K562 (cell line): ENCODE results near the gene HNF4A. TPM values are rescaled to one million over a fixed set of nuclear protein-coding genes. Genes with fewer than 3 reads are reported as not detected.

ENCODE experiments used
- ASH1L ChIP-seq: fragments of 450-650 bp; IDR thresholded peaks from 2 replicates; pipeline ENCODE4 v1.6.1; 2018; ENCODE audit warnings: borderline replicate concordance, mild to moderate bottlenecking, low read depth; ENCODE audit not compliant: partially characterized antibody
- CEBPG ChIP-seq, 3 experiments: fragments of 200-800 bp in 1 of 3; sonication (Bioruptor generic) in 1 of 3; sonication (generic) in 1 of 3; formaldehyde crosslinking in 1 of 3; IDR thresholded peaks in 2 of 3; conservative IDR thresholded peaks in 1 of 3; 2 replicates each; pipeline versions ENCODE4 v1.6.1 to v1.8.0; 2016 to 2022; ENCODE audit warnings: missing compliant biosample characterization in 2 of 3, missing genetic modification characterization in 2 of 3, mild to moderate bottlenecking in 1 of 3, missing genetic modification reagents in 1 of 3
- ERF ChIP-seq: fragments of 450-650 bp; formaldehyde crosslinking; IDR thresholded peaks from 2 replicates; pipeline ENCODE4 v1.4.0; 2020; ENCODE audit warnings: mild to moderate bottlenecking, mixed read lengths
- ETV5 ChIP-seq: sonication (generic); formaldehyde crosslinking; IDR thresholded peaks from 2 replicates; pipeline ENCODE4 v1.4.0; 2020; ENCODE audit warnings: low read depth, mild to moderate bottlenecking, missing genetic modification reagents
- MTF1 ChIP-seq: fragments of 250-450 bp; sonication (Bioruptor Pico); IDR thresholded peaks from 2 replicates; pipeline ENCODE4 v1.9.0; 2021; ENCODE audit warnings: moderate library complexity, mild to moderate bottlenecking, inconsistent platforms, borderline replicate concordance
- NFATC3 ChIP-seq: fragments of 450-650 bp; IDR thresholded peaks from 2 replicates; pipeline ENCODE4 v1.6.1; 2017; ENCODE audit warnings: mild to moderate bottlenecking
- NFE2L1 ChIP-seq: fragments of 450-650 bp; IDR thresholded peaks from 2 replicates; pipeline ENCODE4 v1.6.1; 2016; ENCODE audit warnings: missing genetic modification characterization, low read depth, mild to moderate bottlenecking, missing compliant biosample characterization, moderate library complexity, borderline replicate concordance
- NR2C1 ChIP-seq, 2 experiments: fragments of 450-650 bp; IDR thresholded peaks; 2 replicates each; pipeline ENCODE4 v1.6.1; 2017; ENCODE audit warnings: mild to moderate bottlenecking in 2 of 2, antibody characterized with exemption in 1 of 2, inconsistent platforms in 1 of 2, missing compliant biosample characterization in 1 of 2, missing genetic modification characterization in 1 of 2
- PRPF4 ChIP-seq: fragments of 200-400 bp; formaldehyde crosslinking; IDR thresholded peaks from one replicate; pipeline ENCODE4 v1.6.1; 2017; ENCODE audit warnings: low read length, low read depth, mild to moderate bottlenecking; ENCODE audit not compliant: insufficient read depth, poor library complexity, severe bottlenecking
- RBFOX2 ChIP-seq: fragments of 200-400 bp; formaldehyde crosslinking; IDR thresholded peaks from 2 replicates; pipeline ENCODE4 v1.6.1; 2017; ENCODE audit warnings: low read depth, mild to moderate bottlenecking, low read length, moderate library complexity
- SMARCA4 ChIP-seq: fragments of 450-650 bp; IDR thresholded peaks from 2 replicates; pipeline ENCODE4 v1.6.1; 2016
- SPI1 ChIP-seq: IDR thresholded peaks from 2 replicates; pipeline ENCODE4 v1.6.1; 2011; ENCODE audit warnings: low read depth, low read length, control low read depth, borderline replicate concordance
- ZNF174 ChIP-seq: fragments of 250-450 bp; sonication (Bioruptor Pico); IDR thresholded peaks from 2 replicates; pipeline ENCODE4 v1.4.0; 2020; ENCODE audit warnings: mild to moderate bottlenecking
- polyA plus RNA-seq, 8 experiments: library from polyadenylated mRNA; depleted of rRNA in 4 of 8; stranded (reverse) in 5 of 8; unstranded in 3 of 8; fragments of >200 nt; fragmentation: Nextera tagmentation in 2 of 8; fragmentation: Illumina TruSeq in 1 of 8; extraction: Ambion mirVana in 2 of 8; extraction: Trizol in 1 of 8; gene quantifications; 2 replicates each; pipeline versions ENCODE4 v1.2.1 to v1.2.3, GENCODE V29; 2011 to 2014; ENCODE audit warnings: inconsistent platforms in 1 of 8, missing spikeins in 1 of 8
- total RNA-seq, 7 experiments: library from RNA; depleted of rRNA in 6 of 7; stranded (reverse); fragments of >200 nt in 6 of 7; fragmentation: Illumina TruSeq in 2 of 7; extraction: Trizol in 2 of 7; gene quantifications; 2 replicates each; pipeline versions ENCODE4 v1.2.1 to v1.2.3, GENCODE V29; 2011 to 2021; ENCODE audit warnings: low replicate concordance in 1 of 7
- TF ChIP-seq, protein P1 (sequence below): fragments of 450-650 bp; formaldehyde crosslinking; IDR thresholded peaks from 2 replicates; pipeline ENCODE4 v1.4.0; 2020; ENCODE audit warnings: mild to moderate bottlenecking, moderate library complexity
- TF ChIP-seq, protein P2 (sequence below), 2 experiments: fragments of 450-650 bp in 1 of 2; IDR thresholded peaks; 2 replicates each; pipeline ENCODE4 v1.6.1; 2011 to 2017; ENCODE audit warnings: low read depth in 2 of 2, antibody characterized with exemption in 1 of 2, borderline replicate concordance in 1 of 2, low read length in 1 of 2, mild to moderate bottlenecking in 1 of 2, mixed read lengths in 1 of 2; ENCODE audit not compliant: control insufficient read depth in 1 of 2
- TF ChIP-seq, protein P3 (sequence below): sonication (generic); formaldehyde crosslinking; IDR thresholded peaks from 2 replicates; pipeline ENCODE4 v1.8.1; 2022; ENCODE audit warnings: missing genetic modification reagents
- TF ChIP-seq, protein P4 (sequence below): sonication (generic); formaldehyde crosslinking; IDR thresholded peaks from 2 replicates; pipeline ENCODE4 v1.8.0; 2022; ENCODE audit warnings: mild to moderate bottlenecking, missing genetic modification reagents
- TF ChIP-seq, protein P5 (sequence below): fragments of 450-650 bp; IDR thresholded peaks from 2 replicates; pipeline ENCODE4 v1.6.1; 2018; ENCODE audit warnings: mild to moderate bottlenecking, low read depth; ENCODE audit not compliant: partially characterized antibody

HNF4A gene
- total and polyA plus RNA-seq, 9 of the 15 experiments (the other 6 are each of a cell fraction or from before 2014, with no cell fraction given), result 0.03 to 0.27 (median 0.08) TPM; not detected in 5

DNA sequence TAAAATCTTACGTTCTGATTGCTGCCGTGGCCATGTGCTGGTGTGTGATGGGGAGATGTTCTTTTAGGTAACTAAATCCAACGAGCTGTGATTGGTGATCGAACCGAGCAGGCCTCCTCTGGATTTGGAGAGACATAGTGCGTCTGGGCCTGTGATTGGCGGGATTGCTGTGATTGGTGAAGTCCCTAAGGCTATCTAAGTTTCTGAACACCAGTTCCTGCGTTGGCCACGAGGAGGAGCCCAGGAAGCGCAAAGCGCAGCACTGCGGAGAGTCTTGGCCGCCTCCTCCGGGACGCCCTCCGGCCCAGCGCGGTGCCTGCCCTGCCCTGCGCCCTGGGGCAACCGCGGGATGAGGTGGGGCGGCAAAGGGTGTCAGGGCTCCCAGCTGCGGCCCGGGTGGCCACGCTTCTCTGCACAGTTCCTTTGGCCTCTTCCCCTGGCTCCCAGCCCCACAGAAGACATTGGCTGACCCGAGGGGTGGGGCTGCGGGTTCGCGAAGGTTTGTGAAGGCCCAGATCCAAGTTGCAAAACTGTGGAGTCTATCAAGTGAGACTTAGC is 33.0 kb downstream of the HNF4A start (continued):
- TF ChIP-seq ZNF174 (CRISPR knock-in tag) (no peak), PRPF4 (no peak), SPI1 (no peak), NFE2L1 (tag) (no peak), ASH1L (no peak), NFATC3 (no peak), NR2C1 (IDR thresholded peaks at IDR 0.05) (no peak), NR2C1 (tag; IDR thresholded peaks at IDR 0.05) (no peak), RBFOX2 (0 out of 2 replicates have a peak, but pooled peaks have one; percentile 17), ERF (CRISPR knock-in tag) (no peak), ETV5 (no peak), SMARCA4 (no peak), CEBPG (CRISPR knock-in tag; IDR thresholded peaks at IDR 0.05) (no peak), CEBPG (tag; conservative IDR thresholded peaks at IDR 0.05 in 1 of 2, IDR thresholded peaks at IDR 0.05 in 1 of 2) (no peak), MTF1 (CRISPR knock-in tag) (no peak)
- TF ChIP-seq, protein P1, sequence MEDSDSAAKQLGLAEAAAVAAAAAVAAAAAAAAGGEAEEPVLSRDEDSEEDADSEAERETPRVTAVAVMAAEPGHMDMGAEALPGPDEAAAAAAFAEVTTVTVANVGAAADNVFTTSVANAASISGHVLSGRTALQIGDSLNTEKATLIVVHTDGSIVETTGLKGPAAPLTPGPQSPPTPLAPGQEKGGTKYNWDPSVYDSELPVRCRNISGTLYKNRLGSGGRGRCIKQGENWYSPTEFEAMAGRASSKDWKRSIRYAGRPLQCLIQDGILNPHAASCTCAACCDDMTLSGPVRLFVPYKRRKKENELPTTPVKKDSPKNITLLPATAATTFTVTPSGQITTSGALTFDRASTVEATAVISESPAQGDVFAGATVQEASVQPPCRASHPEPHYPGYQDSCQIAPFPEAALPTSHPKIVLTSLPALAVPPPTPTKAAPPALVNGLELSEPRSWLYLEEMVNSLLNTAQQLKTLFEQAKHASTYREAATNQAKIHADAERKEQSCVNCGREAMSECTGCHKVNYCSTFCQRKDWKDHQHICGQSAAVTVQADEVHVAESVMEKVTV (CRISPR knock-in tag), result peak; percentile 97
- TF ChIP-seq, protein P2, sequence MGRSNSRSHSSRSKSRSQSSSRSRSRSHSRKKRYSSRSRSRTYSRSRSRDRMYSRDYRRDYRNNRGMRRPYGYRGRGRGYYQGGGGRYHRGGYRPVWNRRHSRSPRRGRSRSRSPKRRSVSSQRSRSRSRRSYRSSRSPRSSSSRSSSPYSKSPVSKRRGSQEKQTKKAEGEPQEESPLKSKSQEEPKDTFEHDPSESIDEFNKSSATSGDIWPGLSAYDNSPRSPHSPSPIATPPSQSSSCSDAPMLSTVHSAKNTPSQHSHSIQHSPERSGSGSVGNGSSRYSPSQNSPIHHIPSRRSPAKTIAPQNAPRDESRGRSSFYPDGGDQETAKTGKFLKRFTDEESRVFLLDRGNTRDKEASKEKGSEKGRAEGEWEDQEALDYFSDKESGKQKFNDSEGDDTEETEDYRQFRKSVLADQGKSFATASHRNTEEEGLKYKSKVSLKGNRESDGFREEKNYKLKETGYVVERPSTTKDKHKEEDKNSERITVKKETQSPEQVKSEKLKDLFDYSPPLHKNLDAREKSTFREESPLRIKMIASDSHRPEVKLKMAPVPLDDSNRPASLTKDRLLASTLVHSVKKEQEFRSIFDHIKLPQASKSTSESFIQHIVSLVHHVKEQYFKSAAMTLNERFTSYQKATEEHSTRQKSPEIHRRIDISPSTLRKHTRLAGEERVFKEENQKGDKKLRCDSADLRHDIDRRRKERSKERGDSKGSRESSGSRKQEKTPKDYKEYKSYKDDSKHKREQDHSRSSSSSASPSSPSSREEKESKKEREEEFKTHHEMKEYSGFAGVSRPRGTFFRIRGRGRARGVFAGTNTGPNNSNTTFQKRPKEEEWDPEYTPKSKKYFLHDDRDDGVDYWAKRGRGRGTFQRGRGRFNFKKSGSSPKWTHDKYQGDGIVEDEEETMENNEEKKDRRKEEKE (IDR thresholded peaks at IDR 0.05; ENCODE audit: borderline replicate concordance in 1 of 2, control insufficient read depth in 1 of 2, low read depth in 2 of 2, low read length in 1 of 2), result no peak
- TF ChIP-seq, protein P3, sequence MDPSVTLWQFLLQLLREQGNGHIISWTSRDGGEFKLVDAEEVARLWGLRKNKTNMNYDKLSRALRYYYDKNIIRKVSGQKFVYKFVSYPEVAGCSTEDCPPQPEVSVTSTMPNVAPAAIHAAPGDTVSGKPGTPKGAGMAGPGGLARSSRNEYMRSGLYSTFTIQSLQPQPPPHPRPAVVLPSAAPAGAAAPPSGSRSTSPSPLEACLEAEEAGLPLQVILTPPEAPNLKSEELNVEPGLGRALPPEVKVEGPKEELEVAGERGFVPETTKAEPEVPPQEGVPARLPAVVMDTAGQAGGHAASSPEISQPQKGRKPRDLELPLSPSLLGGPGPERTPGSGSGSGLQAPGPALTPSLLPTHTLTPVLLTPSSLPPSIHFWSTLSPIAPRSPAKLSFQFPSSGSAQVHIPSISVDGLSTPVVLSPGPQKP, result no peak
- TF ChIP-seq, protein P4, sequence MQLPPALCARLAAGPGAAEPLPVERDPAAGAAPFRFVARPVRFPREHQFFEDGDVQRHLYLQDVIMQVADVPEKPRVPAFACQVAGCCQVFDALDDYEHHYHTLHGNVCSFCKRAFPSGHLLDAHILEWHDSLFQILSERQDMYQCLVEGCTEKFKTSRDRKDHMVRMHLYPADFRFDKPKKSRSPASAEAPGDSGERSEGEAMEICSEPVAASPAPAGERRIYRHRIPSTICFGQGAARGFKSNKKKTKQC (CRISPR knock-in tag), result no peak
- TF ChIP-seq, protein P5, sequence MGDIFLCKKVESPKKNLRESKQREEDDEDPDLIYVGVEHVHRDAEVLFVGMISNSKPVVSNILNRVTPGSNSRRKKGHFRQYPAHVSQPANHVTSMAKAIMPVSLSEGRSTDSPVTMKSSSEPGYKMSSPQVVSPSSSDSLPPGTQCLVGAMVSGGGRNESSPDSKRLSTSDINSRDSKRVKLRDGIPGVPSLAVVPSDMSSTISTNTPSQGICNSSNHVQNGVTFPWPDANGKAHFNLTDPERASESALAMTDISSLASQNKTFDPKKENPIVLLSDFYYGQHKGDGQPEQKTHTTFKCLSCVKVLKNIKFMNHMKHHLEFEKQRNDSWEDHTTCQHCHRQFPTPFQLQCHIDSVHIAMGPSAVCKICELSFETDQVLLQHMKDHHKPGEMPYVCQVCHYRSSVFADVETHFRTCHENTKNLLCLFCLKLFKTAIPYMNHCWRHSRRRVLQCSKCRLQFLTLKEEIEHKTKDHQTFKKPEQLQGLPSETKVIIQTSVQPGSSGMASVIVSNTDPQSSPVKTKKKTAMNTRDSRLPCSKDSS, result no peak
